NAMALWA (cell line): Measurements from ENCODE around the gene CCDC171.
"Not testable (repeated sequence)": the region's sequence is repeated elsewhere in the genome, so short reads cannot be mapped to it uniquely, and the experiment has no call there.

Experiments used
- DNase-seq: peaks from one replicate; pipeline ENCODE4 v3.0.0-alpha.2; 2015; ENCODE audit warnings: low spot score

The CCDC171 gene

DNA sequence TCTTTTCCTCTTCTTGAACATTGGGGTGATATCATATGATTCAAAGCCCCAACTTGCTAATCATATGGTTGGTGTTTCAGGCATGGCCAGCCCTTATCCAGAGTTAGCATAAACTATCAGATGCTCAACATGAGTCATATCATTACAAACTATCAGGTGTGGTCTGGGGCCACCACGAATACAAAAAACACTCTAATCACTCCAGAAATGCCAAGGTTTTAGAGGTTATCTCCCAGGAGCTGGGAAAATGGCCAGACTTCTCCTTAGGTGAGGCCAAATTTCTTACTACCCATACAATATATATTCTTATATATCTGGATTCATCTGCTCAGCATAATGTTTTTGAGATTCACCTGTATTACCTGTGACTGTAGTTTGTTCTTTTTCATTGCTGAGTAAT is 210.5 kb downstream of the CCDC171 start:
- DNase-seq: no peak

DNA sequence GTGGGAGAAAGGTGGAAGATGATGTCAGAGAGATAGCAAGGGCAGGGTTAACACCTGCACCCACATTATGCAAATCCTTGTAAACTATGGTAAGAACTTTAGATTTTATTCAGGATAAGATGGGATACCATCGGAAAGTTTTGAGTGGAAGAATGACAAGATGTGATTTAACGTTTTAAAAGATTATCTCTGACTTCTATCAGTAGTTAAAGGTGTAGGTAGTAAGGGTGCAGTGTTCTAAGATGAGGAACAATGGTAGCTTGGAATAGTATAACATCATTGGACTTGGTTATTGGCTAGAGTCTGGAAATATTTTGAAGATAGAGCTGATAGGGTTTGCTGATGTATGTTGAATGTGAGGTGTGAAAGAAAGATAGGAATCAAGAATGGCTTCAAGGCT is 211.3 kb downstream of the CCDC171 start:
- no peak for DNase-seq

DNA sequence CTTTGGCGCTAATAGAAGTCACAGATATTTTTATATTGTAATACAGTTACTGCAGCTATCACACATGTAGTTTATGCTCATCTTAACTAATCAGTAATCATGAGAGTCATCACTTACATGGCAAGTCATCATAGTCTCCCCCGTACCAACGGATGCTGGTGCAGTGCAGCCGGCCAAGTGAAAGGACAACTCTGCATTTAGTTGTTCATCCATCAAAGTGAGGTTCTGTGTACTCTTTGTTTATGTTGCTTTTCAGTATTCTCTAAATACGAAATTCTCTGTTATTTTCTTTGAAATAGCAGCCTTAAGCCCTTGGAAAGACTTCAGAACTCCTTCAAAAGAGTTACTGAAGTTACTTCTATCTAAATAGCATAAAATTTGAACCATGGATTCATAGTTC is 216.7 kb downstream of the CCDC171 start:
- DNase-seq: no peak

DNA sequence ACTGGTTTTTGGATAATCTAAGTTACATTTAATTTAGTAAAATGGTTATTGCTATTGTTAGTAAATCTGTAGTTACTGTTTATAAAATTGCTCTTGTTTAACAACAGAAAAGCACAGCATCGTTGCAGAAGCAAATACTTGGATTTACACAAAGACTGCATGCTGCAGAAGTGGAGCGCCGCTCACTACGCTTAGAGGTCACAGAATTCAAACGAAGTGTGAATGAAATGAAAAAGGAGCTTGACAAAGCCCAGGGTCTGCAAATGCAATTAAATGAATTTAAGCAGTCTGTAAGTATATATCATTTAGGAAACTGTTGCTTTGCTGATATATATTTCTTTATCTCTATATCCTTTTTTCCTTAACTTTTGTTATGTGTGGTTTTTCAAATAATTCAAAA is 226.0 kb downstream of the CCDC171 start:
- no peak for DNase-seq

DNA sequence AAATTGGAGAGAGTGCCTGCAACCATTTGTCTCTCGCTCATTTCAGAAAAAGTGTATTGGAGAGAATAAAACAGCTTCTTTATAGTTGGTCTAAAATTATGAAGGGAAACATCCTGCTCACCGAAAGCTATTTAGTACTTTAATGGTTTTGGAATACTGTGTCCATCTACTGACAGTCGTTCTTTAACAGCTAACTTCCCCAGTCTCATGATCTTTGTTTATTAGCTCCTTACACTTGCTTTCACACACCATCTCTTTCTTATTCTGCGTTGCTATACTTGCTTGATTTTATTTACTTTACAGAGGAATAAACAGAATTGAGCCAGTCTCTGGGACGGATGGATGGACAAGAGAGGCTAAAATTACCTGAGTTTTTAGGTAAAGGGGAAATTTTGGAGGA is 229.3 kb downstream of the CCDC171 start:
- no peak for DNase-seq

DNA sequence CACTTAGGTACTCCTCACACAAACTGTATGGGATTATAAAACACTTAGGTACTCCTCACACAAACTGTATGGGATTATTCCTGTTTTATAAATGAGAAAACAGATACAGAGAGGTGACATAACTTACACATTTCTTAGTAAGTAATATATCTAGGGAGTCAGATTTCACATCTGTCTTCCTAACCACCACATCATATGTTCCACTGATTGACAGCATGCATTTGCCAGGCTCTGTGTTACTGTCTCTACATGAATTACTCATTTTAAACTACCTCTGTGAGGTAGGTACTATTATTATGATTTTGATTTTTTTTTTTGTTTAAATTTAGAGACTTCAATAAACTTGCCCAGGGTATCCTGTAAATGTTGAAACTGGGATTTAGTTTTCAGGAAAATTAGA is 232.7 kb downstream of the CCDC171 start:
- no peak for DNase-seq

DNA sequence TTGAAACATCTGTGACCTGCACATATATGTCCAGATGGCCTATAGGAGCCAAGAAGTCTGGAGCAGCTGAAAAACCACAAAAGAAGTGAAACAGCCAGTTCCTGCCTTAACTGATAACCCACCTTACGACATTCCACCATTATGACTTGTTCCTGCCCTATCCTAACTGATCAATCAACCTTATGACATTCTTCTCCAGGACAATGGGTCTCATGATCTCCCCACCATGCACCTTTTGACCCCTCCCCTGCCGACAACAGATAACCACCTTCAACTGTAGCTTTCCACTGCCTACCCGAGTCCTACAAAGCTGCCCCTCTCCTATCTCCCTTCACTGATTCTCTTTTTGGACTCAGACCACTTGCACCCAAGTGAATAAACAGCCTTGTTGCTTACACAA is 233.8 kb downstream of the CCDC171 start:
- DNase-seq: no peak

DNA sequence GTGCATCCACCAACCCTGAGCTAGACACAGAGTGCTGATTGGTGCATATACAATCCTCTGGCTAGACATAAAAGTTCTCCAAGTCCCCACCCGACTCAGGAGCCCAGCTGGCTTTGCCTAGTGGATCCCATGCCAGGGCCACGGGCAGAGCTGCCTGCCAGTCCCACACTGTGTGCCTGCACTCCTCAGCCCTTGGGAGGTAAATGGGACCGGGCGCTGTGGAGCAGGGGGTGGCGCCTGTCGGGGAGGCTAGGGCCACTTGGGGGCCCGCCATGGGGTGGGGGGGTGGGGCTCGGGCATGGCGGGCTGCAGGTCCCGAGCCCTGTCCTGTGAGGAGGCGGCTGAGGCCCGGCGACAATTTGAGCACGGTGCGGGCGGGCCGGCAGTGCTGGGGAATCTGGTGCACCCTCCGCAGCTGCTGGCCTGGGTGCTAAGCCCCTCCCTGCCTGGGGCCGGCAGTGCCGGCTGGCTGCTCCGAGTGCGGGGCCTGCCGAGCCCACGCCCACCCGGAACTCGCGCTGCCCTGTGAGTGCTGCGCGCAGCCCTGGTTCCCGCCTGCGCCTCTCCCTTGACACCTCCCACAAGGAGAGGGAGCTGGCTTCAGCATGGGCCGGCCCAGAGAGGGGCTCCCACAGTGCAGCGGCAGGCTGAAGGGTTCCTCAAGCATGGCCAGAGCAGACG is 257.5 kb downstream of the CCDC171 start:
- DNase-seq: not testable (repeated sequence)

DNA sequence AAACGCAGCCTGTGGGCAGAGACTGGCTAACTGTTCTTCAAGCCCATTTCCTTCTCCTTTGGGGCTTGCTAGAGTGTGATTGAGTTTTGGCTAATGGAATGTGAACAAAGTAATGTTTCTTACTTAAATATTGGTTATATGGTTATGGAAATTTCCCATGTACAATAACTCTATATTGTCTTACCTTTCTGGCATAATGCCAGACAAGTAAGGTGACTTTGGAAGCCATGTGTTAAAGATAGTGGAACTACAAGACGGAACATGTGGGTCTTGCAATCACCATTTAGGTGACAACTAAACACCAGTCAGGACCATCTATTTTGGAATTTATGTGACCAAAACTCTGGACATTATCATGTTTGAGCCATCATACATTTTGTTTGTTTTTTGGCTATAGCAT is 260.2 kb downstream of the CCDC171 start:
- DNase-seq: no peak

DNA sequence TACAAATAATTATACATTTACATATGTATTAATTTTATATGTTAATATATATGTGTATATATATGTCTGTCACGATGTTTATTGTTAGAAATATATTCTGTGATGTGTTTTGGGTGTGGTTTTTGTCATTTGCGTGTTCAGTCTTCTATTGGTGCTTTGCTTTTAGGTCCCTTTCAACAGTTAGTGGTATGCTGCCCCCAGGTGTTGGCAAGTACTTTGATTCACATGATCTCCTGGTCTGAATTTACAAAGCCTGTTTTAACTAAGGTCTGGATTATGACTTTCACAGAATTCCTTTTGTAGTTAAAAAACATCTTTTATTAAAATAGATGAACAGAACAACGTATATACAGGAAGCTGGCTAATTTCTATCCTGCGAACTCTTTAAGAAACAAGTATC is 271.5 kb downstream of the CCDC171 start:
- peak; percentile 44 for DNase-seq

DNA sequence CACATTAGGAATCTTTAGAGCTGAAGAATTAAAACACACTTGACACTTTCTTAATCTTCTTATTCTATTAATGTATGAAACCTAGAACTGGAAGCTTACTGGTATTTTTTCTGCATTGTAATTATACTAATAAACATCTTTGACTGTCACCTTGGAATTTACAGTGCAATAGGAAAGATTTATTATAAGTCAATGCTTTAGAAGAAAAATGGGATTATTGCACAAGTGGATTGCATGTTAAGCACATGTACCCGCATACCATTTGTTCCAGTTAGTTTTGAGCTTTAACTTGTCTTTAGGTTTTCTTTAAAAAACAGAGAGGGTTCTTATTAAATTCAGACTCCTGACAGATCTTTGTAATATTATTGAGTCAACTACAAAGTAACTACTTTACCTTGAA is 278.5 kb downstream of the CCDC171 start:
- no peak for DNase-seq

DNA sequence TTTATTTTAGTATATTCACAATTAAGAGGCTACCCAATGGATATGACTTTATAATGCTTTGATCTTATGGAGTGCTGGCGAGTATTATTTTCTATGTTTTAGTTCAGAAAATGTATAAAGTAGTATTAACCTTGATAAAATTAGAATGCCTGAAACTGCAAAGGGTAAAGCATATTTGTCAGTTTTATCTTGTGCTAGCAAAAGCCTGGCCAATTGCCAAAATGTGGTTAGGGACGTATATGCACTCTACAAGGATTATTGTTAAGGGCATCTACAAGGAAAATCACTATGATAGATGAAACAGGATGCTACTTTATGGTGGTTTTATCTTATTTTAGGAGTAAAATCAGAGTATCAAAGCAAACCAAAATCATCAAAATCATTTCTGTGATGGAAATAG is 281.7 kb downstream of the CCDC171 start:
- peak; percentile 14 for DNase-seq

DNA sequence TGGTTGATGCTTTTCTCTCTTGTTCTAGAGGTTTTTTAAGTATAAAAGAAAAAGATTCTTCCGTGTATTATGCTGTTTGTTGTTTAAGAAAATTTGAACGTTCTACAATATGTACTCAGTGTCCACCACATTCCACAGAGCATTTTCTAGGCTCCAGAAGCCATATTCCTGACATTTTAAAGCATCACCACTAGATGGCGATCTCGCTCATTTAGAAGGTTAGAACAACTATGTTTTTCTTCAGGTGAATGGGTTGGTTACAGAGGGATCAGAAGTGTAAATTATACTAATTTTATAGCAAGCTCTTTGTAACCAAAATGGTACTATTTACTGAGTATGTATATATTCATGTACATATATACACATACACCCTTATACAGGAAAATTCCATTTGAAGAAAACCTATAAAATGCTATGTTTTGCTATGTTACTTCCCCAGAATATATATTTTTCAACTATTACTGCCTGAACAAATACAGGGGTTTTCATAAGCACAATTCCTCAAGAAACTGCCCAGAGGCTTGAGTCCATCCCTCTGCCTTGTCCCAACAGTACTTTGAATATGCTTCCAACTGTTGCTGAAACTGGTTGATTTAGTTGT is 284.3 kb downstream of the CCDC171 start:
- DNase-seq: peak; percentile 70

DNA sequence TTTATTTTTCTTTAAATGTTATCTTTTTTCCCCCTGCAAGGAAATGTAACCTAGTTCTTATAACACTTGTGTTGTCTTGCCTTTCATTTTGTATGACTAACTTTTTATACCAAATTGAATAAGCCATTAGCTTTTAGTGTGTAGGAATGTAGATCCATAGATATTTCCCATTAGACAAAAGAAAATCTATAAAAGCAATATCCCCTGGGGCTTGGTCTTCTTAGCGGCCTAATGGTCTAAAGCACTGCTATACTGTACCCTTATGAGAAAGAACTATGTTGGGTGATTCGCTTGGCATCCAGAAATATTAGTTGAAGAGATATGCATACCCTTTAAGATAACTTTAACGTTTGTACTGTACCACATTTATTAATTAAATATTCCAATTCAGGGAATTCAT is 289.2 kb downstream of the CCDC171 start:
- DNase-seq: no peak

DNA sequence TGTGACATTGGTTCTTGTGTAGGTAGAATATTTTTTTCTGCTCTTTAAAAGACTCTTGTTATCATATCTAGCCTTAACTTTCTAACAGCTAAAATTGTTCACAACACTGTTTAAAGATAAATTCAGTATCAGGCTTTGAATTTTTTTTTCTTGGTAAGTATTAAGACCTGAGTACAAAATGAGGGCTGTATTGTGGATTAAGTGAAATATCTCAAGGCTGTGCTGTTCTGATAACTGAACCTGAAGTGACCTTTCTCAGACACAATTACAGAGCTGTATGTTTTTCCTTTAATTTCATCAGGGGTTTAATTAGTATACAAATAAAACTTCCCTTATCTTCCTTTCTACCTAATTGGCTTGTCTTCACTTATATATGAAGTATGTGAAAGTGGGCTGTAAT is 290.5 kb downstream of the CCDC171 start:
- no peak for DNase-seq

DNA sequence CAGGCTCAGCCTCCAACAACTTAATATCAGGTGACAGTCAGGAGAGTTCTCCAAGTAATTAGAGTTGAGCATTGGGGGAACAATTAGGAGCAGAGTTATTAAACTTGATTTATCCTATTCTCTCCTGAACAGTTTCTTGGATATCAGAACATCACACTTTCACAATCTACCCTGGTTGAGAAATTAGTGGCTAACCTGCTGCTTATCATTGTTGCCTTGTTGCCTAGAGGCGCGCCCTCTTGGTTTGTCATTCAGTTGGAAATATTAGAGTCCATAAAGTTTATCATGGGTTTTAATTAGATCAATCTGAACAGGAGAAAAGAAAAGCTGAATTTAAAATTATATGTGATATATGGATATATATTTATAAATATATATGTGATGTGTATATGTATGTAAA is 291.1 kb downstream of the CCDC171 start:
- DNase-seq: no peak

DNA sequence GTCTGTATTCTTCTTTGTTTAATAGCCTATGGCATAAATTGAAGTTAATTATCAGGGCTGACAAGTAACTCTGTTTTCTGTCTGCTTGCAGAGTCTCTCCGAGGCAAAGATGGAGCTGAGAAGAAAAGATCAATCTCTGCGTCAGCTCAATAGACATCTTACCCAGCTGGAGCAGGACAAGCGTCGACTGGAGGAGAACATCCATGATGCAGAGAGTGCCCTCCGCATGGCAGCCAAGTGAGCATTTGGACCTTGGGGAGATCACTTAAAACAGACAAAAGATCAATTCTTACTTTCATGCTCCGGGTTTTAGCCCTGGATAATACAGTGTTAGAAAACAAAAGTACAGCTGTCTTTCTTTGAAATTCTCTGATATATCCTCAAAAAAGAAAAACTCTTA is 293.8 kb downstream of the CCDC171 start:
- no peak for DNase-seq

DNA sequence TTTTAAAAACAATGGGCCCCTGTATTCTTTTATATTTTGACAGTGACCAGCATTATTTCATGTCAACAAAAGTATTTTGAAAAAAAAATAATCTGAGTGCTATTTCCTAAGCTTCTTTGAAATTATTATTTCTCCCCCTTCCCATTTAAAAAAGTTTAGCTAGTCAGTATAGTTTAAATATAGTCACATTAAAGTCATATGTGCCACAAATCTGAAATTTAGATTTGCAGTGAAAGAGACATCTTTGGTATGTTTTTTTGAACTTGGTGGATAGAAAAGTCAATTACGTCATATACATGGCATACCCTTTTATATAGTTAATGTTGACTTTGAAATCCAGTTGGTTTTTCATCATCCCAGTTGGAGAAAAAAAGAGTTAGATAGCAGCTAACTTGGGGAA is 297.0 kb downstream of the CCDC171 start:
- DNase-seq: no peak

DNA sequence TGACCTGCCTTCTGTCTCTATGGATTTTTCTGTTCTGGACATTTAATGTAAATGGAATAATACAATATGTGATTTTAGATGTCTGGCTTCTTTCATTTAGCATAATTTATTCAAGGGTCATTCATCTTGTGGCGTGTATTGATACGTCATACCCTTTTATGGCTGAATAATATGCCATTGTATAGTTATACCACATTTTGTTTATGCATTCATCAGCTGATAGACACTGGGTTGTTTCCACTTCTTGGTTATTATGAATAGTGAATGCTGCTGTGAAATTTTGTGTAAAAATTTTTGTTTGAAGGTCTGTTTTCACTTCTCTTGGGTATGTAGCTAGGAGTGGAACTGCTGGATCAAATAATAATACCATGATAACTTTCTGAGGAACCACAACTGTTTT is 298.9 kb downstream of the CCDC171 start:
- no peak for DNase-seq

DNA sequence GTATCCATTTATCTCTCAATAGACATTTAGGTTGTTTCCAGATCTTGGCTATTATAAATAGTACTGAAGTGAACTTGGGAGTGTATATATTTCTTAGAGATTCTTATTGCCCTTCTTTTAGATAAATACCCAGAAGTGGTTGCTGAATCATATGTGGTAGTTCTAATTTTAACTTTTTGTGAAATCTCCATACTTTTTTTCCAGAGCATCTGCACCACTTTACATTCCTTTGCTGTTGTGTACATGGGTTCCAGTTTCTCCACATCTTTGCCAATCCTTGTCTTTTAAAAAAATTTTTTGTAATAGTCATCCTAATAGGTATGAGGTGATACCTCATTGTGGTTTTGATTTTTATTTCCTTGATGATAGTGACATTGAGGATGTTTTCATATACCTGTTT is 303.7 kb downstream of the CCDC171 start:
- DNase-seq: no peak

DNA sequence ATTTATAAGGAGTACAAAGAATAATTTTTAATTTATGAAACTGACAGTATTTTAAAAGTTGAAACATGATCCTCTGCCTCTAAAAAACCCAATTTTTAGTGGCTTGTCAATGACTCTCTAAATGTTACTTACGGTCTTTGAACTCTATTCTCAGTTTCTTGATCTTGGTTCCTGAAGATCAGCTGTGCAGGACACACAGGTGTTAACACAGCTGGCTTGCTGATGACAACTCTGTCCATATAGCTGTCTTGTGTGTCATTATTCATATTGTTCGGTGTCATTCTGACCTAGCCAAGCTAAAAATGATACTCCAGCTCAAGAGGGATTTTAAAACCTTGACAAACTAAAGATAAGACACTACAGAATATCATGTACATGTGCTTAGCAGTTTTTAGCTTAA is 314.5 kb downstream of the CCDC171 start:
- no peak for DNase-seq

DNA sequence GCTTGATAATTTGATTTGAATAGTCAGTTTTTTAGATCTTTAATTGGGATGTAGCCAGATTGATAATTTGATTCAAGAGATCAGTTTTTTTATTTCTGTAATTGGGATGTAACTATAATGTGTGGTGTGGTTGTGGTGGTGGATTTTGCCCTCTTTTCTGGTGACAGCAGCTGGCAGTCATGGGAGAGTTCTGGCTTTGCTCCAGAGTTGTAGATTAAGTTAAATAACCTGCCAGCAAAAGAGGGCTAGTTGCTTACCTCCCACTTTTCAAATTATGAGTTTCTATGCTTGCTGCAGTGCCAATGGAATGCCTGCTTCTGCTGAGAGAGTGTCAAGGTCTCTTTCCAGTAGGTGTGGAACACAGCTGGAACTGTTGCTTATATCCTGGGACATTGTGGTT is 315.1 kb downstream of the CCDC171 start:
- no peak for DNase-seq

DNA sequence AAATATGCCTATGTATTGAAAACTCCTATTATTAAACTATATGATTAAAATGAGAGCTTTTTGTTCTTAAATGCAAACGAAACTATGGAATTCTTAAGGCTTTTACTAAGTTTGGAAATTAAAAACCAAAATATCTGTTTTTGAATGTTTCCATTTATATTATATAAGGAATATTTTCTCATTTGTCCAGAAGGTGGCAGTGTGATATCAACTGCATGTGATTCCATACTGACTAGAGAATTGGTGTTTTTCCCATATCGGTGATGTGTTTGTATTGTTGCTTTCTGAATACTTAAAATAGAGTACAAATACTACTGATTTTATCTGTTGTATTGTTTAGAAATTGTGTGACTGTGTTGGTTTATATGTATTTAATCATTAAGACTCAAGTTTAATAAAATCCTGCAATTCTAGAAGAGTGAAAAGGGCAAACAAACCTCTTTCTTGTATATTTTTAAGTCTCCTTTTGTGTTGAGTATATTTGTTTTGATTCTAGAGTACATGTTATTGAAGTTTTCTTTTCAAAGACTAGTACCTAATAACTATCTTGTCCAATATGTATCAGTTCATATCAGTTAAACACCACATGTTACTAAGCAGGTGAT is 320.8 kb downstream of the CCDC171 start:
- peak; percentile 60 for DNase-seq

DNA sequence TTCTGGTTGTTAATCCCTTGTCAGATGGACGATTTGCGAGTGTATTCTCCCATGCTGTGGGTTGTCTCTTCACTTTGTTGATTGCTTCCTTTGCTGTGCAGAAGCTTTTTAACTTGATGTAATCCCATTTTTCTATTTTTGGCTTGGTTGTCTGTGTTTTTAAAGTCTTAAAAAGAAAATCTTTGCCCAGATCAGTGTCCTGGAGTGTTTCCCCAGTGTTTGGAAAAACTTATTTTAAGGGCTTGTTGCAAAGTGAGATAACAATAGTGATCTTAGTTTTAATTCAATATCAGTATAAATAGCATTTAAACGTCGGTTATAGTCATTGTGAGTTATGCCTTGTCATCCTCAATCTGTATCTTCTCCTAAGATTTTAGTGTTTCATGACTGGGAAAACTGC is 329.5 kb downstream of the CCDC171 start:
- no peak for DNase-seq
